T47D (cell line): ENCODE results near the gene OVCA2.

Experiments
- DNase-seq, 2 experiments: peaks; one replicate each; pipeline versions ENCODE4 v3.0.0 to v3.0.0-alpha.2; 2011 to 2012; ENCODE audit warnings: low read depth in 1 of 2, low spot score in 1 of 2
- JUND ChIP-seq: IDR thresholded peaks from 2 replicates; pipeline ENCODE4 v1.6.1; 2012; ENCODE audit warnings: low read depth
- in situ Hi-C: cut with HindIII; loops from 2 replicates; pipeline ENCODE4 v1.10.0; 2016; ENCODE audit warnings: low sequenced_read_pairs, low pct_unique_long_range_greater_than_20kb

OVCA2 gene

GRCh38 chr17:2043785-2044184, 2.0 kb downstream of the OVCA2 start:
- in situ Hi-C loops = no loop called here
- no peak for TF ChIP-seq JUND
- DNase-seq = no peak

- in situ Hi-C loops = no loop called here
Measured at GRCh38 chr17:2044263-2044894, 2.6 kb downstream of the OVCA2 start.

GRCh38 chr17:2047590-2047989, 5.8 kb downstream of the OVCA2 start:
- TF ChIP-seq JUND = no peak
- DNase-seq = no peak
- in situ Hi-C loops = no loop called here

More at GRCh38 chr17:2044263-2044894, 2.6 kb downstream of the OVCA2 start:
- TF ChIP-seq JUND = no peak
- DNase-seq = no peak

GRCh38 chr17:2048805-2049204, 7.0 kb downstream of the OVCA2 start:
- no peak for TF ChIP-seq JUND
- in situ Hi-C loops = no loop called here
- no peak for DNase-seq

- in situ Hi-C loops = no loop called here
- TF ChIP-seq JUND = no peak
- DNase-seq = peak in 1 of 2 experiments; percentile 82
Measured at GRCh38 chr17:2049333-2050299, 7.8 kb downstream of the OVCA2 start.

- in situ Hi-C loops = no loop called here
- TF ChIP-seq JUND = no peak
- peak in 1 of 2 experiments; percentile 89 for DNase-seq
Measured at GRCh38 chr17:2050300-2051060, 8.7 kb downstream of the OVCA2 start.

GRCh38 chr17:2051061-2051932, 9.5 kb downstream of the OVCA2 start:
- no peak for TF ChIP-seq JUND
- in situ Hi-C loops = no loop called here
- peak in 1 of 2 experiments; percentile 46 for DNase-seq

- no peak for TF ChIP-seq JUND
- DNase-seq = no peak
- in situ Hi-C loops = no loop called here
Measured at GRCh38 chr17:2051933-2052559, 10.2 kb downstream of the OVCA2 start.

GRCh38 chr17:2053380-2054261, 11.8 kb downstream of the OVCA2 start:
- peak in 1 of 2 experiments; percentile 57 for DNase-seq
- in situ Hi-C loops = no loop called here
- TF ChIP-seq JUND = no peak

- no peak for DNase-seq
- TF ChIP-seq JUND = no peak
- in situ Hi-C loops = no loop called here
Measured at GRCh38 chr17:2054262-2054511, 12.4 kb downstream of the OVCA2 start.
